OCI-LY3 (cell line): ENCODE measurements around the gene RBM48.
"Not testable (repeated sequence)": the region's sequence is repeated elsewhere in the genome, so short reads cannot be mapped to it uniquely, and the experiment has no call there.

Experiments
- H2AFZ ChIP-seq: fragments of 200-600, 300-600 bp; shearing (Covaris generic); 2 replicates; pipeline ENCODE4 v1.6.0; 2014; ENCODE audit warnings: antibody characterized with exemption, low read depth, low read length
- H3K27ac ChIP-seq: fragments of 200-600, 300-600 bp; sonication (generic); 2 replicates; pipeline ENCODE4 v1.5.1; 2014; ENCODE audit warnings: mild to moderate bottlenecking, low read length, moderate library complexity, mixed read lengths
- H3K27me3 ChIP-seq: fragments of 200-600, 300-600 bp; sonication (generic); 2 replicates; pipeline ENCODE4 v1.6.1; 2014; ENCODE audit warnings: low read depth, low read length, mixed read lengths
- H3K36me3 ChIP-seq: fragments of 200-600, 300-600 bp; sonication (generic); replicated peaks from 2 replicates; pipeline ENCODE3; 2014; ENCODE audit warnings: low read depth, low read length, mixed read lengths
- H3K4me1 ChIP-seq: fragments of 300-600, 200-600 bp; sonication (generic); 2 replicates; pipeline ENCODE4 v1.6.1; 2014; ENCODE audit warnings: low read length, mixed read lengths
- H3K4me2 ChIP-seq: fragments of 200-600, 300-600 bp; sonication (generic); 2 replicates; pipeline ENCODE4 v1.6.1; 2014; ENCODE audit warnings: low read length, mixed read lengths
- H3K4me3 ChIP-seq: fragments of 300-600, 200-600 bp; sonication (generic); 2 replicates; pipeline ENCODE4 v1.5.1; 2014; ENCODE audit warnings: antibody characterized with exemption, mild to moderate bottlenecking, low read length, moderate library complexity
- H3K79me2 ChIP-seq: fragments of 300-600, 200-600 bp; shearing (Covaris generic); 2 replicates; pipeline ENCODE4 v1.6.1; 2014; ENCODE audit warnings: mild to moderate bottlenecking, low read length, mixed read lengths
- H3K9ac ChIP-seq: fragments of 300-600, 200-600 bp; shearing (Covaris generic); 2 replicates; pipeline ENCODE4 v1.6.0; 2014; ENCODE audit warnings: mild to moderate bottlenecking, low read length, moderate library complexity
- H3K9me3 ChIP-seq: fragments of 200-600, 300-600 bp; shearing (Covaris generic); 2 replicates; pipeline ENCODE4 v1.6.1; 2014; ENCODE audit warnings: low read length, mixed read lengths; ENCODE audit not compliant: insufficient read depth
- H4K20me1 ChIP-seq: fragments of 200-600, 300-600 bp; sonication (generic); 2 replicates; pipeline ENCODE4 v1.6.1; 2016; ENCODE audit warnings: low read length, mixed read lengths; ENCODE audit not compliant: insufficient read depth
- EZH2phosphoT487 ChIP-seq: fragments of 200-600 bp; shearing (Covaris generic); IDR thresholded peaks from 2 replicates; pipeline ENCODE4 v1.6.1; 2018; ENCODE audit warnings: antibody characterized with exemption, mixed run types, low read depth
- TF ChIP-seq, protein P1 (sequence below): fragments of 200-600, 300-600 bp; sonication (generic); IDR thresholded peaks from 2 replicates; pipeline ENCODE4 v1.5.1; 2014; ENCODE audit warnings: antibody characterized with exemption, low read length, low read depth

RBM48 gene

DNA sequence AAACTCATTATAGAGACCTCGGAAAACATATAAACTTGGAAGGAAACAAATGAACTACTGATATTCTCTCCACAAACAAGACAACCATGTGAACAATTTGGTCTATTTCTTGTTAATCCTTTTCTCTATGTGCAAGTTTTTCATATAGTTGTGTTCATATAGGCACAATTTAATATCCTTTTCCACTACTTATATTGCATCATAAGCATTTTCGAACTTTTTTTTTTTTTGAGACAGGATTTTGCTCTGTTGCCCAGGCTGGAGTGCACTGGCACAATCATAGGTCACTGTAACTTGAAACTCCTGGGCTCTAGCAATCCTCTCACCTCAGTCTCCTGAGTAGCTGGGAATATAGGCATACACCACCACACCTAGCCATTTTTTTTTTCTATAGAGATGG is 5.5 kb upstream of the RBM48 start:
- H3K27me3 ChIP-seq: no peaks in the 10 kb centered on the region
- no peak overlapping the region for H3K4me2 ChIP-seq
- peaks cover 6% of the 10 kb centered on the region for H3K4me1 ChIP-seq
- H3K36me3 ChIP-seq: no peaks in the 10 kb centered on the region
- H3K4me3 ChIP-seq: no peak overlapping the region
- no peaks in the 10 kb centered on the region for H4K20me1 ChIP-seq
- H3K27ac ChIP-seq: no peak overlapping the region
- TF ChIP-seq, protein P1, sequence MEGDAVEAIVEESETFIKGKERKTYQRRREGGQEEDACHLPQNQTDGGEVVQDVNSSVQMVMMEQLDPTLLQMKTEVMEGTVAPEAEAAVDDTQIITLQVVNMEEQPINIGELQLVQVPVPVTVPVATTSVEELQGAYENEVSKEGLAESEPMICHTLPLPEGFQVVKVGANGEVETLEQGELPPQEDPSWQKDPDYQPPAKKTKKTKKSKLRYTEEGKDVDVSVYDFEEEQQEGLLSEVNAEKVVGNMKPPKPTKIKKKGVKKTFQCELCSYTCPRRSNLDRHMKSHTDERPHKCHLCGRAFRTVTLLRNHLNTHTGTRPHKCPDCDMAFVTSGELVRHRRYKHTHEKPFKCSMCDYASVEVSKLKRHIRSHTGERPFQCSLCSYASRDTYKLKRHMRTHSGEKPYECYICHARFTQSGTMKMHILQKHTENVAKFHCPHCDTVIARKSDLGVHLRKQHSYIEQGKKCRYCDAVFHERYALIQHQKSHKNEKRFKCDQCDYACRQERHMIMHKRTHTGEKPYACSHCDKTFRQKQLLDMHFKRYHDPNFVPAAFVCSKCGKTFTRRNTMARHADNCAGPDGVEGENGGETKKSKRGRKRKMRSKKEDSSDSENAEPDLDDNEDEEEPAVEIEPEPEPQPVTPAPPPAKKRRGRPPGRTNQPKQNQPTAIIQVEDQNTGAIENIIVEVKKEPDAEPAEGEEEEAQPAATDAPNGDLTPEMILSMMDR: no peak
- TF ChIP-seq EZH2phosphoT487: no peak
- no peaks in the 10 kb centered on the region for H3K9me3 ChIP-seq
- H2AFZ ChIP-seq: no peak overlapping the region
- no peak overlapping the region for H3K9ac ChIP-seq
- H3K79me2 ChIP-seq: peaks cover 12% of the 10 kb centered on the region

DNA sequence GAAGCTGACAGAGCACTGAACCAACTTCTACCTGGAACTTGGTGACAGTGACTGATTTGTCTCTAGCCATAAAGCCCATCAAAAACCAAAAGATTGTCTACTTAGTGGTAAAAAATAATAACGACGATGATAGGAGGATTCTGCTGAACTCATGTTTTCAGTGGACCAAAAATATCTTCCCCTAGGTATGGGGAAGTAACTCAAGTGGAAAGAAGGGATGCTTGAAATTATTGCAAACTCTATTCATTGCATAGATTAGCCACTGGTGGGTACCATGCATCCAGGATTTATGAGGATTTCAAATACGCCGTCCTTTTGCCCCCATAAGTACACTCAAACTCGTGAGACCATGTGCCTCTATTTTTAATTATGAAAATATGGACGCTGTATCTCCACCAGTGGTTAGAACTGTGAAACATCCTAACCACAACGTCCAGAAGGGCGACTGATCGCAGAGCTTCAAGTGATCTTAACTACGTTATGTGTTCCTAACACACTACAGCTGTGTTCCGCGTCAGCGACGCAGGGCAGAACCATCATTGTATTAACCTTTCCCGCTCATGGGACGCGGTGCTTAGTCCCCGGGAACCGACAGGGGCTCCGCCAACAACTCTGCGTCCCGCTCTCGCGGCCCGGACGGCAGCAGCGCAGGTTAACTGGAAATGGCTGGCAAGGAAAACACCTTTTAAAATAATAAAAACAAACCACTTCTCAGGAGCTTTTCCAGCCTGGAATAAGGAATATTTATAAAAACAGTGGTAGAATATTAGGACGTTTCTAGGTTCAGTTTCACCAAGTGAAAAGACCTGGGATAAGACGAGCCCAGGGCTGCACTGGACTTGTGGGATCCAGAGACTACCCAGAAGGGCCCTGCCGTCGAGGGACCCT is 1.1 kb upstream of the RBM48 start:
- Histone ChIP-seq H4K20me1 (no peaks in the 10 kb centered on the region), H3K4me1 (peaks cover 12% of the 10 kb centered on the region), H3K9me3 (no peaks in the 10 kb centered on the region), H3K27me3 (no peaks in the 10 kb centered on the region), H3K36me3 (peaks cover 7% of the 10 kb centered on the region), H3K79me2 (peaks cover 24% of the 10 kb centered on the region), H2AFZ (peak overlapping the region; percentile 87), H3K27ac (peak overlapping the region; percentile 17; the same call in 1 of the 2 replicates), H3K9ac (peak overlapping the region; percentile 73), H3K4me3 (peak overlapping the region; percentile 90), H3K4me2 (peak overlapping the region; percentile 94)
- TF ChIP-seq, protein P1: no peak
- TF ChIP-seq EZH2phosphoT487: no peak

DNA sequence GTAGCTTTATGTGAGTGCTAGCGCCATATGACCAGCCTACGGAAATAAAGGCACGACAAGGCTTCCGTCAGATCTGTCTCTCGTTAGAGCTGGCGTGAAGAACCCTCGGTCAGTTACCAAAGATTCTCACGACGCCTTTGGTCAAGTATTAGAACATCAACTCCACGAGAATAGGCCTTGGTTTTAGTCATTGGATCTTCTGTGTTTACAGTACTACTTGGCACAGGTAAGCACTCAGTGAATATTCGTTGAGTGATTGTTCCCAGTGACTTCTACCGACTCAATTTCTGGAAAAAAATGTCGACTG is 316 bp downstream of the RBM48 start:
- no peak for TF ChIP-seq EZH2phosphoT487
- TF ChIP-seq, protein P1: no peak
- Histone ChIP-seq H4K20me1 (no peaks in the 10 kb centered on the region), H3K79me2 (peaks cover 24% of the 10 kb centered on the region), H3K4me2 (peak overlapping the region; percentile 85), H3K9me3 (no peaks in the 10 kb centered on the region), H3K9ac (peak overlapping the region; percentile 72), H3K4me1 (peaks cover 12% of the 10 kb centered on the region), H2AFZ (peak overlapping the region; percentile 69; the same call in 1 of the 2 replicates), H3K36me3 (peaks cover 17% of the 10 kb centered on the region), H3K27ac (peak overlapping the region; percentile 33), H3K4me3 (peak overlapping the region; percentile 90), H3K27me3 (no peaks in the 10 kb centered on the region)

DNA sequence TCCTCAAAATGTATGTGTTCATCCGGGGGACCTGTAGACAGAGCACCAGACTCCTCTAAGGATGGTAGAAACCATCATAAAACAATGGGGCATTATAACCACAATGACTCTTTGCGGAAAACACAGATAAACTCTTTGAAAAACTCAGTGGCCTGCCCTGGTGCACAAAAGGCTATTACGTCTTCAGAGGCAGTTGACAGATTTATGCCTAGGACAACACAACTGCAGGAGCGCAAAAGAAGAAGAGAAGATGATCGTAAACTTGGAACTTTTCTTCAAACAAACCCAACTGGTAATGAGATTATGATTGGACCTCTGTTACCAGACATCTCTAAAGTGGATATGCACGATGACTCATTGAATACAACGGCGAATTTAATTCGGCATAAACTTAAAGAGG is 6.0 kb downstream of the RBM48 start:
- Histone ChIP-seq H3K4me3 (no peak overlapping the region), H4K20me1 (no peaks in the 10 kb centered on the region), H3K4me2 (no peak overlapping the region), H3K27me3 (no peaks in the 10 kb centered on the region), H3K4me1 (peaks cover 3% of the 10 kb centered on the region), H3K79me2 (peaks cover 3% of the 10 kb centered on the region), H2AFZ (no peak overlapping the region), H3K27ac (no peak overlapping the region), H3K36me3 (peaks cover 46% of the 10 kb centered on the region), H3K9me3 (no peaks in the 10 kb centered on the region), H3K9ac (no peak overlapping the region)
- TF ChIP-seq, protein P1: no peak
- no peak for TF ChIP-seq EZH2phosphoT487

DNA sequence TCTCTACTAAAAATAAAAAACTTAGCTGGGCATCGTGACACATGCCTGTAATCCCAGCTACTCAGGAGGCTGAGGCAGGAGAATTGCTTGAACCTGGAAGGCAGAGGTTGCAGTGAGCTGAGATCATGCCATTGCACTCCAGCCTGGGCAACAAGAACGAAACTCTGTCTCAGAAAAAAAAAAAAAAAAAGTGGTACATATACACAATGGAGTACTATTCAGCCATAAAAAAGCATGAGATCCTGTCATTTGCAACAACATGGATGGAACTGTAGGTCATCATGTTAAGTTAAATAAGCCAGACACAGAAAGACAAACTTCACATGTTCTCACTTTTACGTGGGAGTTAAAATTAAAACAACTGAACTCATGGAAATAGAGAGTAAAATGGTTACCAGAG is 14.9 kb downstream of the RBM48 start:
- not testable (repeated sequence) for H3K4me2 ChIP-seq, H3K27me3 ChIP-seq, H3K9me3 ChIP-seq

DNA sequence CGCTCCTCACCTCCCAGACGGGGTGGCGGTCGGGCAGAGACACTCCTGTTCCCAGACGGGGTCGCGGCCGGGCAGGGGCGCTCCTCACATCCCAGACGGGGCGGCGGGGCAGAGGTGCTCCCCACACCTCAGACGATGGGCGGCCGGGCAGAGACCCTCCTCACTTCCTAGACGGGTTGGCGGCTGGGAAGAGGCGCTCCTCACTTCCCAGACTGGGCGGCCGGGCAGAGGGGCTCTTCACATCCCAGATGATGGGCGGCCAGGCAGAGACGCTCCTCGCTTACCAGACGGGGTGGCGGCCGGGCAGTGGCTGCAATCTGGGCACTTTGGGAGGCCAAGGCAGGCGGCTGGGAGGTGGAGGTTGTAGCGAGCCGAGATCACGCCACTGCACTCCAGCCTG is 16.5 kb downstream of the RBM48 start:
- H3K4me3 ChIP-seq, H3K27me3 ChIP-seq, H4K20me1 ChIP-seq, H2AFZ ChIP-seq, H3K9me3 ChIP-seq, H3K9ac ChIP-seq, H3K4me1 ChIP-seq, H3K4me2 ChIP-seq, H3K36me3 ChIP-seq, H3K79me2 ChIP-seq, H3K27ac ChIP-seq: not testable (repeated sequence)

More for the DNA sequence above, 14.9 kb downstream of the RBM48 start:
- not testable (repeated sequence) for H3K9ac ChIP-seq, H3K27ac ChIP-seq, H3K36me3 ChIP-seq, H3K4me1 ChIP-seq, H3K4me3 ChIP-seq, H2AFZ ChIP-seq, H4K20me1 ChIP-seq, H3K79me2 ChIP-seq
